Uterus (tissue), 2 donors: ENCODE measurements around the gene MAPK8IP2.

Experiments
- CTCF ChIP-seq, 4 experiments: fragments of 200-600 bp in 2 of 4; fragments of 450-650 bp in 2 of 4; sonication (generic) in 2 of 4; IDR thresholded peaks; one replicate each; pipeline ENCODE4 v1.5.1; 2016 to 2019; ENCODE audit warnings: antibody characterized with exemption in 4 of 4, mild to moderate bottlenecking in 2 of 4, moderate library complexity in 1 of 4
- POLR2A ChIP-seq, 2 donors: fragments of 450-650 bp; IDR thresholded peaks; one replicate each; pipeline ENCODE4 v1.6.1; 2016; ENCODE audit warnings: antibody characterized with exemption in 2 of 2, mild to moderate bottlenecking in 1 of 2, moderate library complexity in 1 of 2

- TF ChIP-seq CTCF (IDR thresholded peaks at IDR 0.05) (no peak), POLR2A (IDR thresholded peaks at IDR 0.05) (no peak)
Measured at GRCh38 chr22:50581950-50582492, 18.6 kb upstream of the MAPK8IP2 start.
